ENCODE data around the gene CRY2. TPM values are rescaled to one million over a fixed set of nuclear protein-coding genes. Genes with fewer than 3 reads are reported as not detected.
A peak's percentile ranks its signal among the peaks of the same experiment; 100 is the strongest.

CRY2 gene
- total RNA-seq, 2 donors from 2014 or later: 19.8 to 20.1 TPM

- no peak for TF ChIP-seq CTCF (conservative IDR thresholded peaks at IDR 0.05)
- no peaks in the 10 kb centered on the region for H3K9me3 ChIP-seq (ENCODE audit: control insufficient read depth, low read length)
- no peak overlapping the region for H3K4me3 ChIP-seq (ENCODE audit: low read length)
- H3K9ac ChIP-seq (ENCODE audit: extremely low read depth, low read length, poor library complexity, severe bottlenecking): no peak overlapping the region
- peaks cover 13% of the 10 kb centered on the region for H3K27me3 Mint-ChIP-seq (ENCODE audit: insufficient read depth)
- WGBS, 2 experiments (ENCODE audit: insufficient coverage in 1 of 2, insufficient read length in 1 of 2): 92 to 93% methylated on average over 20 to 27 of the region's 27 CpGs
- H3K9me3 Mint-ChIP-seq: no peaks in the 10 kb centered on the region
- H3K27ac ChIP-seq (ENCODE audit: low read depth, low read length): no peak overlapping the region
- peaks cover 9% of the 10 kb centered on the region for H3K36me3 Mint-ChIP-seq (ENCODE audit: low read depth)
- peaks cover 19% of the 10 kb centered on the region for H3K27me3 ChIP-seq (ENCODE audit: control insufficient read depth, insufficient read depth, low read length, poor library complexity, severe bottlenecking)
- H3K4me1 Mint-ChIP-seq: peaks cover 3% of the 10 kb centered on the region
- no peak overlapping the region for H3K4me3 Mint-ChIP-seq
- DNase-seq: peak; percentile 38
- peaks cover 4% of the 10 kb centered on the region for H3K36me3 ChIP-seq (ENCODE audit: control insufficient read depth, insufficient read depth, low read length)
- H3K27ac Mint-ChIP-seq: no peak overlapping the region
- no peaks in the 10 kb centered on the region for H3K4me1 ChIP-seq (ENCODE audit: control insufficient read depth, insufficient read depth, low read length)
Measured at GRCh38 chr11:45927684-45928413, 80.6 kb downstream of the CRY2 start.

- peaks cover 7% of the 10 kb centered on the region for H3K27me3 Mint-ChIP-seq (ENCODE audit: insufficient read depth)
- Histone ChIP-seq H3K36me3 (ENCODE audit: control insufficient read depth, insufficient read depth, low read length) (peaks cover 12% of the 10 kb centered on the region), H3K9me3 (ENCODE audit: control insufficient read depth, low read length) (no peaks in the 10 kb centered on the region), H3K27ac (ENCODE audit: low read depth, low read length) (no peak overlapping the region), H3K4me1 (ENCODE audit: control insufficient read depth, insufficient read depth, low read length) (no peaks in the 10 kb centered on the region), H3K9ac (ENCODE audit: extremely low read depth, low read length, poor library complexity, severe bottlenecking) (no peak overlapping the region), H3K4me3 (ENCODE audit: low read length) (no peak overlapping the region), H3K27me3 (ENCODE audit: control insufficient read depth, insufficient read depth, low read length, poor library complexity, severe bottlenecking) (peaks cover 11% of the 10 kb centered on the region)
- H3K4me1 Mint-ChIP-seq: peaks cover 3% of the 10 kb centered on the region
- H3K9me3 Mint-ChIP-seq: no peaks in the 10 kb centered on the region
- peaks cover 14% of the 10 kb centered on the region for H3K36me3 Mint-ChIP-seq (ENCODE audit: low read depth)
- no peak overlapping the region for H3K4me3 Mint-ChIP-seq
- WGBS, 2 experiments (ENCODE audit: insufficient coverage in 1 of 2, insufficient read length in 1 of 2): 92 to 93% methylated on average over 10 to 13 of the region's 13 CpGs
- H3K27ac Mint-ChIP-seq: no peak overlapping the region
- no peak for TF ChIP-seq CTCF (conservative IDR thresholded peaks at IDR 0.05)
- peak; percentile 42 for DNase-seq
Measured at GRCh38 chr11:45928535-45929215, 81.4 kb downstream of the CRY2 start.

- peaks cover under 1% of the 10 kb centered on the region for H3K27me3 Mint-ChIP-seq (ENCODE audit: insufficient read depth)
- no peak for TF ChIP-seq CTCF (conservative IDR thresholded peaks at IDR 0.05)
- no peak for DNase-seq
- no peak overlapping the region for H3K27ac ChIP-seq (ENCODE audit: low read depth, low read length)
- H3K4me1 Mint-ChIP-seq: peaks cover 4% of the 10 kb centered on the region
- peaks cover 22% of the 10 kb centered on the region for H3K36me3 Mint-ChIP-seq (ENCODE audit: low read depth)
- H3K9ac ChIP-seq (ENCODE audit: extremely low read depth, low read length, poor library complexity, severe bottlenecking): no peak overlapping the region
- H3K4me3 Mint-ChIP-seq: no peak overlapping the region
- H3K9me3 Mint-ChIP-seq: no peaks in the 10 kb centered on the region
- no peak overlapping the region for H3K27ac Mint-ChIP-seq
- peaks cover 20% of the 10 kb centered on the region for H3K36me3 ChIP-seq (ENCODE audit: control insufficient read depth, insufficient read depth, low read length)
- peaks cover 2% of the 10 kb centered on the region for H3K27me3 ChIP-seq (ENCODE audit: control insufficient read depth, insufficient read depth, low read length, poor library complexity, severe bottlenecking)
- no peaks in the 10 kb centered on the region for H3K9me3 ChIP-seq (ENCODE audit: control insufficient read depth, low read length)
- 90% methylated on average over 10 of the region's 10 CpGs; no CpG with 5 or more reads in 1 of the 2 experiments for WGBS, 2 experiments (ENCODE audit: insufficient coverage in 1 of 2, insufficient read length in 1 of 2)
- H3K4me3 ChIP-seq (ENCODE audit: low read length): no peak overlapping the region
- H3K4me1 ChIP-seq (ENCODE audit: control insufficient read depth, insufficient read depth, low read length): no peaks in the 10 kb centered on the region
Measured at GRCh38 chr11:45929486-45930030, 82.3 kb downstream of the CRY2 start.
